Stomach (tissue), 4 donors: ENCODE results near the gene ZCCHC7.

Experiments used
- CTCF ChIP-seq, 7 experiments: fragments of 450-650 bp in 4 of 7; fragments of 200-600 bp in 3 of 7; sonication (generic) in 3 of 7; IDR thresholded peaks; one replicate each; pipeline ENCODE4 v1.5.1; 2016 to 2019; ENCODE audit warnings: antibody characterized with exemption in 7 of 7, control low read depth in 2 of 7, mild to moderate bottlenecking in 1 of 7
- POLR2A ChIP-seq, 4 donors: fragments of 450-650 bp; IDR thresholded peaks; one replicate each; pipeline ENCODE4 v1.6.1; 2016; ENCODE audit warnings: antibody characterized with exemption in 4 of 4, control low read depth in 2 of 4, mild to moderate bottlenecking in 1 of 4, moderate library complexity in 1 of 4

GRCh38 chr9:37165644-37166043 lies 45.3 kb downstream of the ZCCHC7 start:
- TF ChIP-seq POLR2A (IDR thresholded peaks at IDR 0.05) = no peak
- TF ChIP-seq CTCF (IDR thresholded peaks at IDR 0.05) = no peak
